ENCODE data around the gene TFEB.
A peak's percentile ranks its signal among the peaks of the same experiment; 100 is the strongest.
"Not testable (repeated sequence)": the region's sequence is repeated elsewhere in the genome, so short reads cannot be mapped to it uniquely, and the experiment has no call there.

Gene TFEB

DNA sequence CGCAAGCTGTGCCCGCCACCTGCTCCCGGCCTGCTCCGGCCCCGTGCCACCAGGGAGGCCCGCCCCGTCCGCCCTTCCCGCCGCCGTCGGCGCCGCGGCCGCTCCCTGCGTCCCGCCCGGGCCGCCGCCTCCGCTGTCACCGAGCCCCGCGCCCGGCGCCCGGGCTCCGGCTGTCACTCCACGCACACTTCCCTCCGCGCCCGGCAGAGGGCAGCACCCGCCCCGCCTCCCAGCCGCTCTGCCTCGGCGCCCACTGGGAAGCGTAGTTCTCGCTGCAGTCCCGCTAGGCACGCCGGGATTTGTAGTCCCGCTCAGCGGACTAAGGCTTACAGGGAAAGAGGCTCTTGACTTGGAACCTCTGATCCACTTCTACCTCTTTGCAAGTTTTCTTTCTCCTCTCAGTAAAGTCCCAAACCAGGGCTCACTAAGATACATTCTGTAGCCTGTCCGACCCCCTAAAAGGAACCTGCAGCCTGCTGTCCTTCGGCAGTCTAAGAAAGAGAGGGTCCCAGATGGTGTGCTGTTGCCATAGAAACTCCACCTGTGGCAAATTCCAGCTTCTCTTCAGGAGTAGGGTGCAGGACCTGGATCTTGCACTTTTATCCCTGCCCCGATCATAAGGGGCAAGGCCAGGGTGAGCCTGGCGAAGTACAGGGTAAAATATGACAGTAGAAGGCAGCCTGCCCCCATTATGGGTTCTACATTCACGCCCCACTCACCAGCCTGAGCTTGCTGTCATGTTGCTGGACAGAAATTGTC, at the start of gene TFEB:
Gene TFEB, minus strand, starts transcription at position 182 of the 759 bp plus-strand sequence. CDS start 44,395 bp downstream, outside the sequence.
- peak; percentile 89 for DNase-seq

DNA sequence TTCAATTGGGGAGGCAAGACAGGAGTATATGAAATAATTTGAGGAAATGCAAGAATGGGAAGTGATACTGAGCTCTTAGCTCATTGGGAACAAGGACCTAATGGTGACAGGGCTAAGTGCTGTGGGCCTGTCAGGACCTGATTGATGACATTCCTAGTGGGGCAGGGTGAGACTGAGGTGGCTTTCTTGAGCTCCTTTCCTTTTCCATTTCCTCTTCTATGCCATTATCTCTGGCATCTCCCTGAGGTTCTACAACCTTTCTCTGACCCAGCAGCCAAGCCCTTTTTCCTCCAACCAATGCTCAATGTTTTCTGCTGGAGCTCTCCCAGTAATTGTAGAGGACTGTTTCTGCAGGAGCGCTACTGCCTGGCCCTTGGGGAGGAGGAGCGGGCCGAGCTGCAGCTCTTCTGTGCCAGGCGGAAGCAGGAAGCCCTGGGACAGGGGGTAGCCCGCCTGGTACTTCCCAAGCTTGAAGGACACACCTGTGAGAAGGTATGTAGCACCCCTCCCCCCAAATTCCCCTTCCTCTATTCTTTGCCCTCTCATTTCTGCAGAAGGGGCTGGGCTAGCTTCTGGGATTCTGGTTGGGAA, 49.3 kb upstream of the TFEB start:
- DNase-seq: no peak

DNA sequence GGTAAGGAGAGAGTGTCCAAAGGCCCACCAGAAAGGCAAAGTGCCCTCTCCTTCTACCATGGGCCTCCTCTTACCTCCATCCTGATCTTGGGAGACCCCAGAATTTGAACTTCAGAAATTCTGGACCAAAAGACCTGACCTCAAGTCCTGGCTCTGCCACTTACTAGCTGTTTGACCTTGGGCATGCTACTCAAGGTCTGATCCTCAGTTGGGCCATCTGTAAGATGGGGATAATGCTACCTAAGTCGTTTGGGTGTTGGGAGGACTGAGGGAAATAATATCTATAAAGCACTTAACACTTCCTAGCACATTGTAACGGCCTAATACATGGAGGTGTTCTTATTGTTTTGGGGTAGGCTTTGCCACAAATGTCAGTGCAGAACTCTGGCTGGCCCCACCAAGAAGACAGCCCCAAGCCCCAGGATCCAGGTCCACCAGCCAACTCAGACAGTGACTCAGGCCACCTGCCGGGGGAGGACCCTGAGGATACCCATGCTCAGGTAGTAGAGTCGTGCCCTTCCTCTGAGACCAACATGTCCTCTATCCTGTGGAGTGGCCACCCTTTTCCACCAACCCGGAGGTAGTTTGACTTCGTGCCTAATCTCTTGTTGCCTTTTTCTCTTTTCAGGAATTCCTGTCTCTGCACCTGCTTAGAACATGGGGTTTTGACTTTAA, 47.8 kb upstream of the TFEB start:
- no peak for DNase-seq

DNA sequence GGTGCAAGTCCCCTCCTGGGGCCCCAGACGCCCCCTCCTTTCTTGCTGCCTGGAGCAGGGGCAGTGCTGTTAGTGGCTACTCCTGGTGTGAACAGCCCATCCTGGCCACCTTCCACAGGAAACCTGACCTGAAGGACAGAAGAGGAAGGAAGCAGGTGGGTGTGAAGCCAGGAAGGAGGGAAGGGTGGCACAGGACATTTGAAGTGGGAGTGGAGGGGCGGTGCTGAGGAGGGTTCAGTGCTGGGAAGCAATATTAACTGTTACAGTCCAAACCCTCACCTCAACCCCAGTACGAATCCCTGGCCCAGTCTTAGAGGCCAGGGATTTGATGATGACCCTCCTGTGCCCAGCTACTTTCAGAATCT, 45.9 kb upstream of the TFEB start:
- DNase-seq: no peak

DNA sequence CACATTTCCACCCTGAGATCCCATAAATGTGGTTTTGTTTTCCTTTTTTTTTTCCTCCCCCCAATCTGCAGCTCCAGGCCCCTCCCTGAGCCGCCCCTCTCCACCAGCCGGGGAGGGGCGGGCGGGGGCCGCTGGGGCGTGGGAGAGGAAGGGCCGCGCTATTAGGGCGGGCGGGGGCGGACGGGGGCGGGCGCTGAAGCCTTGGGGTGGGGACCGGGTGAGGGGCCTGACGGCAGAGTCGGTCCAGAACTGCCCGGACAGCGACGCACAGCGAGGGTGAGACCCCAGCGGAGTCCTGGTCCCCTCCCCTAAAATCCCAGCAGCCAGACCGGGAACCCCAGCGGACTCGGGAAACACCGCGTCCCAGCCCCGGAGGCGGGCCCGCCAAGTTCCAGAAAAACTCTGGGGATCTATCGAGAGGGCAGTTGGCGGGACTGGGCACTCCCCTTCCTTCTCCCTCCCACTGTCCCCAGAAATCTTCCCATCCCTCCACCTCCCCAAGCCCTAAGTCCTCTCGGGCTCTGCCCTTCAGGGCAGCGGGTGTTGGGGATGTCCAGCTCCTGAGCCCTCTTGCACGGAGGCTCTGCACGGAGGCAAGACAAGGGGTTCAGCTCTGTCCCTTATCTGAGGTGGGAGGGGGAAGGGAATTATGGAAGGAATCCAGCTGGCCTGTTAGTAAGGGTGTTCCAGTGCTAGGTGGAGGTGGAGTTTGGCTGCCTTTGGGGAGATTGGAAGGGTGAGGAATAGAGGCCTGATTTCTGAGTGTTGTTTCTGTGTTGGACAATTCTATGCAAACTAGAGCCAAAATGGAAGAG, 45.4 kb upstream of the TFEB start, which contains the start of gene PRICKLE4:
Gene PRICKLE4, plus strand, starts transcription at position 232 of the 815 bp plus-strand sequence. CDS start 2,692 bp downstream, outside the sequence.
- no peak for DNase-seq

DNA sequence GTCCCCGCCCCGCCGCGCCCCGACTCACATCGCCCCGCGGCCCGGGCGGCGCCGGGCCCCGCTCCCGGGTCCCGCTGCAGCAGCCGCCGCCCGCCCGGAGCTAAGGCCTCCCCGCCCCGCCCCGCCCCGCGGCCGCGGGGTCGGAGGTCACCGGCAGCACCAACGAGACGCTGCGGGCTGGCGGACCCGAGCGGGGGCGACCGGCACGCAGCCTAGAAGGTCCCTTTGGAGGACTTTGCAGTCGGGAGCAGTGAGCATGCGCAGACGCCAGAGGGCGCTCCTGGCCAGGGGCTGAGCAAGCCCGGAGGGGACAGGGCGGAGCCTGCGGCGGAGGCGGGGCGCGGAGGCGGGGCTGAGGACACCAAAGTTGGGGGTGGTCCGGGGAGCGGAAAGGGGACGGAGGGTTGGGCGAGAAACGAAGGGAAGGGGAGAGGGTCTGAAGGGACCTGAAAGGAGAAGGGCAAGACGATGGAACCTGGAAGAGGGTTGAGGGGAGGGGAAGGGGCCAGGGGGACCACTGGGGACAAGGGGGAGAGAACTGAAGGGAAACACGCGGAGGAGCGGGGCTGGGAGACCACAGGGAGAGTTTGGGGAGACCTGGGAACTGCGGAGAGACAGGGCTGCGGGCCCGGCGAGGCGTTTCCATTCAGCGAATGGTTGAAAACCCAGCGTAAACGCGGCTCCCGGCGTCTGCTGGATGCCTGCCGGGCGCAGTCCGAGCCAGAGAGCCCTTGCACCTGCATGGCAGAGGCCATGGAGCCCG, 44.6 kb upstream of the TFEB start, which contains the start of gene FRS3:
Gene FRS3, minus strand, starts transcription at position 113 of the 763 bp plus-strand sequence. CDS start 2,913 bp downstream, outside the sequence.
- peak; percentile 97 for DNase-seq

DNA sequence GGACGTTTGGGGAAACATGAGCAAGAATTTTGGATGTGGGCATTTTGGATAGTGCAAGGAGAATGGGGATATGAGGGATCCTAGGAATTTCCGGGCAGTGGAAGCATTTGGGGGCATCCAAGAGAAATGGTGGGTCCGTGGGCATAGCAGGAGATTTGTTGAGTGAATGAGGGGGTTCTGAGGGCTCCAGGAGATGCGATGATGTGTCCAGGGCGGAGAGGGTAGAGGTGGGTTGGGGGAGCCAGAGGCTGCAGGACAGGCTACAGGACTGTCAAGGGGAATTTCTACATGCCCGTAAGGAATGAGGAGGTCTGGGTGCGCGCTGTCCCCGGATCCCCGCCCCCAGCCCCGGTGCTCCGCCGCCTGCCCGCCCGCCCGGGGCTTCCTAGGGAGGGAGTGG, 43.9 kb upstream of the TFEB start:
- no peak for DNase-seq

DNA sequence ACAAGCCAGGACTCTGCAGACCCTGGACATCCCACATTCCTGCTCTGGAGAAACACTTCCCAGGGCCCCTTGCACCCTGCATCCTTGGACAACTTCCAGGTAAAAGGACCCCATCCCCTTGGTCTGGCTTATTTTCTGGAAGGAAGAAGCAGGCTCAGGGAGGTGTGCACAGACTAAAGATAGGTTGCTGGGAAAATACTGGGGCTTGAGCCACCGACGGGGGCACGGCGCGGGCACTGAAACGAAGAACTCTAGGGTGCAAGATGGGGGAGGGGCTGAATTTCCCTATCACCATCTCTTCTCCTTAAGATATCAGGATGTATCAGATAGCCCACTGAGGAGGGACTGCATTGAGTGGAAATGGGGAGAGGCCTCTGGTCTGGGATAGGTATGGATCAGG, 43.5 kb upstream of the TFEB start:
- DNase-seq: no peak

DNA sequence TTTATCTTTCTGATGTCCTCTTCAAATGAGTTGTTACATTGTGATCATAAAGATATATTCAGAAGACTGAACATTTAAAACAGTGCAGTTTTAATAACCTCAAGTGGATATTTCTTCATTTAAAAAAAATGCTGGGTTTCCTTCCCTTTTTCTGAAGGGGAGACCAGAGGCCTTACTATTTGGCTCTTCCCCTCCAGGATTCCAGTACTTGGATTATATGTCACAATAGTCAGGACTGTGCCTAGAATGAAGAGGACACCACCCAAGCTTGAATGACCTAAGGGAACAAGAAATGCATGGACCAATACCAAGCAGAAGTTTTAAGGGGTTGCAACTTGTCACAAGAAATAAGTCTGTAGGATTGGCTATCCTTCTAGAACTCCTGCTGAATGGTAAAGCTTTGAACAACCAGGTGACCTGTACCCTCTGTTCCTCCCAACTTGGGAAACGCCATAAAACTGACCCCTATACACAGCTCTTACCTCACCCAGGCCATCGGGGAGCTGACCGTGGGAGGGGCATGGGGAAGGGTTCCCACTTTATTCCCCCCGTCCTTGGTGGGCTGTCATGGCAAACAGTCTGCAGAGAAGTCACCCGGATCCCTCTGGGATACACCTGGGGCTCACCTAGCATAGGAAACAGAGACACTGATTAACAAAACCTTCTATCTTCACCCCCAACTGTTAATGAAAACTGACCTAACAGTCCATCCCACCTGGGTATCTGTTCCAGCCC, 42.3 kb upstream of the TFEB start:
- no peak for DNase-seq

DNA sequence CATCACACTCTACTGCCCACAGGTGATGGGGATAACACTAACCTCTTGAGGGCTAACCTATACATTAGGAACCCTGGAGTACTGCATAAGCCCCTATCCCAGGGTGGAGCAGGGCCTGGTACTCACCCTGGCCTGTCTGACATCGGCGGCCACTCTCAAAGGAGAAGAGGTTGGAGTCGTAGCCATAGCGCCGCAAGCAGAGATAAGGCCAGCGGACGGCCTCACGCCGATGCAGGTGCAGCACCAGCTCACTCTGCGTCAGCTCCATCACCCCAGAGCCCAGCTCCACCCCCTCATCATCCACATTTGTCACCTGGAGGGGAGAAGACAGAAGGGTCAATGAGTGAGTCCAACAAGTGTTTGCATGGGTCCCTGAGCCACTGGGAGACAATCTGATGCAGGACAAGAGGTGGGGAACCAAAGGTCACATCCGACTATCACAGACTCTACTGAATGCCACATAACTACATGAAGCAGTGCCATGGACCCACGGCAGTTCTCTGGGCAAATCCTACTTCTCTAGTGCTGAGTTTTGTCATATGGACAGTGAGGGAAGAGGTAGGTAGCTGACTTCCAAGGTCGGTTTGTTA, 40.0 kb upstream of the TFEB start:
- DNase-seq: no peak

DNA sequence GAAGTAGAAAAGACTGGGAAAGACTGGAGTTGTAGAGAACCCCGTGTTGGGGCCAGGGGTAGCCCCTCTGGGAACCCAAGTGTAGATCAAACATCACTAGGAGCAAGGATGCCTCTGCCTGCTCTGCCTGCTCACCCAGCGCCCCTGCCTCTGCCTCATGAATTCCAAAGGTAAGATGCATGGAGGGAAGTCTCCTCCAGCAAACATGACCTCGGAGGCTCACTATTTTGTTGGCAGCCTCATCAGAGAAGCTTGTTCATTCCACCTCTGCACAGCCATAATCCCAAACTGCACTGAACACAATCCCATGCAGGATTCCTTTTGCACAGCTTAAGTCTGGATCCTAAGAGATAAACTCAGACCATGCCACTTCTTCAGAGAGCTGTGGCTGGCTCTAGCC, 39.4 kb upstream of the TFEB start:
- no peak for DNase-seq

DNA sequence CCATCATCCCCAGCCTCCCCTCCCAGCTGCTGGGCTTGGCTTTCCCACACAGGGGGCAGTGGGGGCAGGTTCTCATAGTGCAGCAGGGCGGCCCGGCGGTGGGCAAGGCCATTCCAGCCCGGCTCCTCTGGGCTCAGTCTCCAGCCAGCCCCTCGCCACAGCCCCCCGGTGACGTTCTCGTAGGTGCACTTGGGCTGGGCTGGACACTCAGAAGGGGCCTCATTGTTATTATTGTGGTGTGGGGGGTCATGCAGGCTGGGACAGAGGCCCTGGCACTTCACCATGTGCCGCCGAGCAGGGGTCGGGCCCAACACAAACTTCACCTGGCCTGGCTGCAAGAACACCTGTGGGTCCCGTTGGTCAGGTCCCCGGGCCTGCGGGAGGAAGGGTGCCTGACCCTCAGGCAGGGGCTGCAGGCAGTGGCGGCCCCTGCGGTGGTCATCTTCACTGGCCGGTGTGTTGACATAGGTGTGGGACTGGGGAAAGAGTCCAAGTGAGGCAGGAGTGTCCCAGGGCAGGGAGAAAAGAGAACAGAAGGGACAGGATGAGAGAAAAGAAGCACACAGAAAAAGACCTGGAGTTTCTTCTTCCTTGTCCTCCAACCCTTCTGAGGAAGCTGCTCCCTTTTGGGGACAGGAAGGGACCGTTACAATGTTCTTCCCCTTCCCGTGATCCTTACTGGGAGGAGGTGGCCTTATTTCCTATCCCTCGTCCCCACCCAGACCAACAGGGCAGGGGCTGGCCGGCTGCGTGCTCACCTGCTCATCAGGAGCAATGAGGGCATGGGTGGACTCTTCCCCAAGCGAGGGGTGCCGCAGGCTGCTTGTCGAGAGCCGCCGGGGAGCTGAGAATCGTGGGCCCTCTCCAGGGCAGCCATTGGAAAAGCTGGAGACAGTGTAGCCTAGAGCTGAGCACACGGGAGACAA, 35.9 kb upstream of the TFEB start:
- DNase-seq: no peak

DNA sequence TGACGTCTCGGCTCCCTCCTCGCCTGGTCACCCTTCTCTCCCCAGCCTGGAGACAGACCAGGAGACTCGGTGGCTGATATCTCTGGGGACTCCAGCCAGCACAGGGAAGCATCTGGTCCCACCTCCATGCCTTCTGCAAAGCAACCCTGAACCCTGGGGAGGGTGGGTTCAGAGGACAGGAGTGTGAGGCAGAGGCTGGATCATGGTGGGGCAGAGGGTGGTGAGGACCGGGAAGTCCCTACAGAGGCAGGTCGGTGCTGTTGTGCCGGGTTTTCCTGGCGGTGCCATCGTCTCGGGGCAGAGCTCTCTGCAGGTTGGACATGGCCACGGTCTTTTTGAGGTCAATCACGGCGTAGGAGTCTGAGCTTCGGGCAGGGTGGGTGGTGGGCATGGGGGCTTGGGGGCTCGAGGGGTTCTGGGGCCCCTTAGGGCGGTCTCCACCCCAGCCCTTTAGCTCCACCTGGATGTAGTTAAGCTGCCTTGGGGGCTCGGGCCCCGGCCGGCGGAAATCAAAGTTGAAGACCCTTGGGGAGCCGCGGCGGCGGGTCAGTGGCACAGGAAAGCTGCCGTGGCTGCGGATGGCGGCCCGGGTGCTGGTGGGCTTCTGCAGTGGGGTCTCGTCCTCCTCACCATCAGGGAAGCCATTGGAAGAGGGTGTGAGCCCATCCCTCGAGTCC, 35.1 kb upstream of the TFEB start:
- no peak for DNase-seq

DNA sequence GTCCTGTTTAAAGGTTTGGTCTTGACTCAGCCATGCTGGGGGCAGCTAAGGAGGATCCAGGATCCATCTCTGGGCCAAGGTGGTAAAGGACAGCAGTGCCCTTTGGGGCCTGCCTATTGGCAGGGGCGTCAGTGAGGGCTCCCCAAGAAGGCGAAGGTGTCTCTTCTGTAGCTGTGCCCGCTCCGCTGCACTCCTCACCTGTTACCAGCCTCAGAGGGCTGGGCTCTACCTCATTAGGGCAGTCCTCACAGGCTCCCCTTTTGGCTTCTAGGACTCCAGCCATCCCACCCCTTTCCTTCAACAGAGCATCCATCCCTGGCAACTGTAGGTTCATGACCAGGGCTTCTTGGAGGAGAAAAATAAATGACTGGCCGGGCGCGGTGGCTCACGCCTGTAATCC, 34.0 kb upstream of the TFEB start:
- no peak for DNase-seq

DNA sequence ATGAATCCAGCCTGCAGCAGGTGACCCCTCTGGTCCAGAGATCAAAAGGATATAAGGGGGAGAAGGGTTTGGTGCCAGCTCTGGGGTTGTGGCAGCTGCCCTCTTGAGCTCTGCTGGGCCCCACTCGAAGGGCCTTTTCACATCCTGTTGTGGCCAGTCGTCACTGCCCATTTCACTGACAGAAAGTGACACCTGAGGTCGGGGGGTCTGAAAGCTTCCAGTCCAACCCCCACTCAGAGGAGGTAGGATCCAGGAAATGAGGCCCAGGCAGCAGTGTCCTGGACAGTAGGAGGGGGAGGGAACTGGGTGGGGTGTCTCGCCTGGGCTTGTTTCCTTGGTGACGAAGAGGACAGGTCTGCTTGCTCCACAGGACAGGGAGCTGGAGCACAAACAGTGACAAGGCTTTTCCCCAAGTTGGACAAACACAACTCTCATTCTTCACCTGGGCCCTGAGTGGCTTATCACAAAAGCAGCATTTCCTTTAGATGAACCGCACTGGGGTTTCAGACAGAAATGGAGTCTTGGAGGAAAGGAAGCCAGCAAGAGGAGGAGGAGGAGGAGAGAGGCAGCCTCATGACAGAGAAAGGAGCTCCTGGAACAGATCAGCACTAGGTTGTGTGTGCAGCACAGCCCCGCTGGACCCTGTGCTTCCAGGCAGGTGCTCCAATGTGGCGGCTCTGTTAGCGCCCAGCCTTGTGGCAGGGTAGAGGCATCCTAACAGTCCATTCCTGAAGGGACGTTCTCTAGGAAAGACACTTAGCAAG, 33.3 kb upstream of the TFEB start:
- no peak for DNase-seq

DNA sequence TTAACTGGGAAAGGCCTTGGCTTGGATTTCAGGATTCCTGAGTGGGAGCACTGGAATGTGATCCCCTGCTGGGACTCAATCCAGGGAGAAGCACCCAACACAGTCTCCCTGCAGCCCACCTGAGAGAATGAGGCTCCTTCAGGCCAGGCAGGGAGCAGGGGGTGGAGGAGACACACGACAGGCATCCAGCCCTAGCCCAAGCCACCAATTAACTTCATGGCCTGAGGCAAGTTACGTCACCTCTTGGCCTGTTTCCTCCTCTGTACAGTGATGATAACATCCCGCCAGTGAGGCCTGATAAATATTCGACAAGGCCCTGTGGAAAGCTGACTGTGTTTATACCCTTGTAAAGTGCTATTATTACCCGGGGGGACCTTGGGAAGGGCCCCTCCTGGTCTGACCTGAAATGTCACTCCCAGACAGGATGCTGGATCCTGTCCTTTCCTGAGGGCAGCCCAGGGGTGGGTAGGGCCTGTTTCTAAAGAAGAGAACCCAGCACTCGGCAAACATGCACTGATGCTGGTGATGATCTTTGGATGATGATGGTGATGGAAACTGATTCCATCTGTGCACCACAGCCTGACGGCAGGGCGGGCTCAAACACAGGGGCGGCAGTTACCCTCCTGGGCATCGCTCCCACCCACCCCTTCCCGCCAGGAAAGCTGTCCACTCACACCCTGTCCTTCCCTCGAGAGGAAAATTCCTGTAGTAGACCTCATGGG, 31.9 kb upstream of the TFEB start:
- DNase-seq: no peak

DNA sequence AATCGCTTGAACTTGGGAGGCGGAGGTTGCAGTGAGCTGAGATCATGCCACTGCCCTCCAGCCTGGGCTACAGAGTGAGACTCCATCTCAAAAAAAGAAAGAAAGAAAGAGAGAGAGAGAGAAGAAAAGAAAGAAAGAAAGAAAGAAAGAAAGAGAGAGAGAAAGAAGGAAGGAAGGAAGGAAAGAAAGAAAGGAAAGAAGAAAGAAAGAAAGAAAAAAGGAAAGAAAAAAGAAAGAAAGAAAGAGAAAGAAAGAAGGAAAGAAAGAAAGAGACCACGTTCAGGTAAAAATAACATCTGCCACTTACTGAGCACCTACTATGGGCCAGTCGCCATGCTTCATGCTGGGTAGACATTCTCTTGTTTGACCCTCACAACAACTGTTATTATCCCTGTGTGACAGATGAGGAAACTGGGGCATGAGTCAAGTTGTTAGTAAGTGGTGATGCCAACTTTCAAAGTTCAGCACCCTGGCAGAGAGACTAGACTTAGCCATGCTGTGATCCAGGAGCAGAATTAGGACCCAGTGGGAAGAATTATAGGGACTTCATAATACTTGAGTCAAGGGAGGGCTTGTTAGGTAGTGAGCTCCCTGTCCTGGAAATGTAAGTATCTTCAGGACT, 30.7 kb upstream of the TFEB start:
- DNase-seq: not testable (repeated sequence)

Measured in CD4-positive, alpha-beta T cell treated with Interleukin-4 for 4 hours (primary cell).